Liver (tissue), 3 donors: ENCODE measurements around the gene TMSB15C.

Source experiments
- FOXA1 ChIP-seq: IDR thresholded peaks from 2 replicates; pipeline ENCODE4 v1.6.1; 2016; ENCODE audit warnings: antibody characterized with exemption
- SP1 ChIP-seq: IDR thresholded peaks from 2 replicates; pipeline ENCODE4 v1.6.1; 2018; ENCODE audit warnings: antibody characterized with exemption, mild to moderate bottlenecking
- TAF1 ChIP-seq: conservative IDR thresholded peaks from 2 replicates; pipeline ENCODE4 v1.6.1; 2016; ENCODE audit warnings: antibody characterized with exemption, mild to moderate bottlenecking
- TF ChIP-seq, protein P1 (sequence below): fragments of 150-350 bp; IDR thresholded peaks from 2 replicates; pipeline ENCODE4 v1.5.1; 2017; ENCODE audit warnings: improper control_type of control experiment, low read depth, low read length; ENCODE audit not compliant: missing input control
- TF ChIP-seq, protein P2 (sequence below): IDR thresholded peaks from 2 replicates; pipeline ENCODE4 v1.6.1; 2016; ENCODE audit warnings: antibody characterized with exemption, mild to moderate bottlenecking
- TF ChIP-seq, protein P3 (sequence below): IDR thresholded peaks from 2 replicates; pipeline ENCODE4 v1.6.1; 2016; ENCODE audit warnings: antibody characterized with exemption
- donor health status: healthy.
- donor health status: healthy.

DNA sequence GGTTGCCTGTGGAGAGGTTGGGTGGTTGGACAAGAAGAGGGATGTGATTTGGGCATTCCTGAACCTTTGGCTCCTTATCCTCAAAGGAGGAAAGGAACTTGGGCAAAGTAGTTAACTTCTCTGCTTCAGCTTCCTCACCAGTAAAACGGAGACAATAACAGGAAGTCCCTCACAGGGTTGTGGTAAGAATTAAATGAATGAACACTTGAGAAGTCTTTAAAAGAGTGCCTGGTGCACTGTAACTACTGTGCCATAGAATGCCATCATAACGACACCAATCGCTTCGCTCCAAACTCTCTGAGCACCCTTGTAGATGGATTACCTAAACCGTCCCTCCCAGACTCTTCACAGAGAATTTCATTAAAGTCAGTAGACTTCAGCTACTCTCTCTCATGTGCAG lies 46.8 kb upstream of the TMSB15C start:
- TF ChIP-seq, protein P1, sequence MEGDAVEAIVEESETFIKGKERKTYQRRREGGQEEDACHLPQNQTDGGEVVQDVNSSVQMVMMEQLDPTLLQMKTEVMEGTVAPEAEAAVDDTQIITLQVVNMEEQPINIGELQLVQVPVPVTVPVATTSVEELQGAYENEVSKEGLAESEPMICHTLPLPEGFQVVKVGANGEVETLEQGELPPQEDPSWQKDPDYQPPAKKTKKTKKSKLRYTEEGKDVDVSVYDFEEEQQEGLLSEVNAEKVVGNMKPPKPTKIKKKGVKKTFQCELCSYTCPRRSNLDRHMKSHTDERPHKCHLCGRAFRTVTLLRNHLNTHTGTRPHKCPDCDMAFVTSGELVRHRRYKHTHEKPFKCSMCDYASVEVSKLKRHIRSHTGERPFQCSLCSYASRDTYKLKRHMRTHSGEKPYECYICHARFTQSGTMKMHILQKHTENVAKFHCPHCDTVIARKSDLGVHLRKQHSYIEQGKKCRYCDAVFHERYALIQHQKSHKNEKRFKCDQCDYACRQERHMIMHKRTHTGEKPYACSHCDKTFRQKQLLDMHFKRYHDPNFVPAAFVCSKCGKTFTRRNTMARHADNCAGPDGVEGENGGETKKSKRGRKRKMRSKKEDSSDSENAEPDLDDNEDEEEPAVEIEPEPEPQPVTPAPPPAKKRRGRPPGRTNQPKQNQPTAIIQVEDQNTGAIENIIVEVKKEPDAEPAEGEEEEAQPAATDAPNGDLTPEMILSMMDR = no peak
- TF ChIP-seq, protein P2, sequence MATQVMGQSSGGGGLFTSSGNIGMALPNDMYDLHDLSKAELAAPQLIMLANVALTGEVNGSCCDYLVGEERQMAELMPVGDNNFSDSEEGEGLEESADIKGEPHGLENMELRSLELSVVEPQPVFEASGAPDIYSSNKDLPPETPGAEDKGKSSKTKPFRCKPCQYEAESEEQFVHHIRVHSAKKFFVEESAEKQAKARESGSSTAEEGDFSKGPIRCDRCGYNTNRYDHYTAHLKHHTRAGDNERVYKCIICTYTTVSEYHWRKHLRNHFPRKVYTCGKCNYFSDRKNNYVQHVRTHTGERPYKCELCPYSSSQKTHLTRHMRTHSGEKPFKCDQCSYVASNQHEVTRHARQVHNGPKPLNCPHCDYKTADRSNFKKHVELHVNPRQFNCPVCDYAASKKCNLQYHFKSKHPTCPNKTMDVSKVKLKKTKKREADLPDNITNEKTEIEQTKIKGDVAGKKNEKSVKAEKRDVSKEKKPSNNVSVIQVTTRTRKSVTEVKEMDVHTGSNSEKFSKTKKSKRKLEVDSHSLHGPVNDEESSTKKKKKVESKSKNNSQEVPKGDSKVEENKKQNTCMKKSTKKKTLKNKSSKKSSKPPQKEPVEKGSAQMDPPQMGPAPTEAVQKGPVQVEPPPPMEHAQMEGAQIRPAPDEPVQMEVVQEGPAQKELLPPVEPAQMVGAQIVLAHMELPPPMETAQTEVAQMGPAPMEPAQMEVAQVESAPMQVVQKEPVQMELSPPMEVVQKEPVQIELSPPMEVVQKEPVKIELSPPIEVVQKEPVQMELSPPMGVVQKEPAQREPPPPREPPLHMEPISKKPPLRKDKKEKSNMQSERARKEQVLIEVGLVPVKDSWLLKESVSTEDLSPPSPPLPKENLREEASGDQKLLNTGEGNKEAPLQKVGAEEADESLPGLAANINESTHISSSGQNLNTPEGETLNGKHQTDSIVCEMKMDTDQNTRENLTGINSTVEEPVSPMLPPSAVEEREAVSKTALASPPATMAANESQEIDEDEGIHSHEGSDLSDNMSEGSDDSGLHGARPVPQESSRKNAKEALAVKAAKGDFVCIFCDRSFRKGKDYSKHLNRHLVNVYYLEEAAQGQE = no peak
- TF ChIP-seq SP1 (no peak), FOXA1 (no peak), TAF1 (no peak)
- TF ChIP-seq, protein P3, sequence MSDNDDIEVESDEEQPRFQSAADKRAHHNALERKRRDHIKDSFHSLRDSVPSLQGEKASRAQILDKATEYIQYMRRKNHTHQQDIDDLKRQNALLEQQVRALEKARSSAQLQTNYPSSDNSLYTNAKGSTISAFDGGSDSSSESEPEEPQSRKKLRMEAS = no peak
